WTC11 (cell line): ENCODE results near the gene SAMHD1. TPM values are rescaled to one million over a fixed set of nuclear protein-coding genes. Genes with fewer than 3 reads are reported as not detected.
"Not testable (repeated sequence)": the region's sequence is repeated elsewhere in the genome, so short reads cannot be mapped to it uniquely, and the experiment has no call there.

Experiments used
- ATAC-seq: fragments of 200-7000 bp; cut with Tn5 transposase; 2 replicates; pipeline ENCODE4 v1.10.0; 2021; ENCODE audit warnings: mild to moderate bottlenecking, moderate library complexity
- CTCF ChIA-PET: fragments of 300-600 bp; sonication (Branson Sonifier 250); formaldehyde crosslinking; loops from one replicate; lab custom pipeline; 2021; ENCODE audit warnings: antibody characterized with exemption; lab: Charles Lee
- POLR2A ChIA-PET: fragments of 350-600 bp; sonication (Branson Sonifier 250); formaldehyde crosslinking; loops from one replicate; lab custom pipeline; 2021; ENCODE audit warnings: antibody characterized with exemption; lab: Charles Lee
- DNase-seq: peaks from one replicate; pipeline ENCODE4 v3.0.0; 2021; ENCODE audit warnings: low spot score
- H3K27ac Mint-ChIP-seq: 2 replicates; pipeline ENCODE4 v1.8.0; 2021; ENCODE audit warnings: mixed read lengths
- H3K27me3 Mint-ChIP-seq: 2 replicates; pipeline ENCODE4 v1.8.0; 2021; ENCODE audit warnings: low read depth, mild to moderate bottlenecking, moderate library complexity, mixed read lengths
- H3K36me3 Mint-ChIP-seq: 2 replicates; pipeline ENCODE4 v1.8.0; 2021; ENCODE audit warnings: mixed read lengths
- H3K4me1 Mint-ChIP-seq: 2 replicates; pipeline ENCODE4 v1.8.0; 2022; ENCODE audit warnings: mixed read lengths
- H3K4me3 Mint-ChIP-seq: 2 replicates; pipeline ENCODE4 v1.8.0; 2021; ENCODE audit warnings: mild to moderate bottlenecking, moderate library complexity, mixed read lengths
- H3K9me3 Mint-ChIP-seq: 2 replicates; pipeline ENCODE4 v1.8.0; 2021; ENCODE audit warnings: mixed read lengths
- ATF1 ChIP-seq: sonication (generic); formaldehyde crosslinking; IDR thresholded peaks from 2 replicates; pipeline ENCODE4 v1.8.1; 2023; ENCODE audit warnings: mild to moderate bottlenecking, moderate library complexity, missing genetic modification reagents
- CBFB ChIP-seq: sonication (generic); formaldehyde crosslinking; IDR thresholded peaks from 2 replicates; pipeline ENCODE4 v1.8.1; 2022; ENCODE audit warnings: mild to moderate bottlenecking, low read depth, missing genetic modification reagents
- CREM ChIP-seq: sonication (generic); formaldehyde crosslinking; IDR thresholded peaks from 2 replicates; pipeline ENCODE4 v1.8.1; 2022; ENCODE audit warnings: mild to moderate bottlenecking, missing genetic modification reagents, moderate library complexity
- CTCF ChIP-seq: fragments of 200-600 bp; IDR thresholded peaks from 2 replicates; pipeline ENCODE4 v1.8.0; 2022; ENCODE audit warnings: antibody characterized with exemption
- FOXP1 ChIP-seq: sonication (generic); formaldehyde crosslinking; IDR thresholded peaks from 2 replicates; pipeline ENCODE4 v1.8.0; 2022; ENCODE audit warnings: missing genetic modification reagents, mild to moderate bottlenecking, moderate library complexity, borderline replicate concordance
- KAT7 ChIP-seq: sonication (generic); formaldehyde crosslinking; IDR thresholded peaks from 2 replicates; pipeline ENCODE4 v1.8.1; 2023; ENCODE audit warnings: missing genetic modification reagents, mild to moderate bottlenecking, borderline replicate concordance
- MXD4 ChIP-seq: fragments of 250-450 bp; sonication (Bioruptor Pico); IDR thresholded peaks from 2 replicates; pipeline ENCODE4 v1.8.0; 2021; ENCODE audit warnings: mild to moderate bottlenecking, moderate library complexity, borderline replicate concordance
- MYBL2 ChIP-seq: sonication (generic); formaldehyde crosslinking; IDR thresholded peaks from 2 replicates; pipeline ENCODE4 v1.8.1; 2023; ENCODE audit warnings: mild to moderate bottlenecking, moderate library complexity, missing genetic modification reagents
- NR2C2 ChIP-seq: sonication (generic); formaldehyde crosslinking; IDR thresholded peaks from 2 replicates; pipeline ENCODE4 v1.8.0; 2022; ENCODE audit warnings: mild to moderate bottlenecking, missing genetic modification reagents
- RELA ChIP-seq: sonication (generic); formaldehyde crosslinking; IDR thresholded peaks from 2 replicates; pipeline ENCODE4 v1.8.1; 2022; ENCODE audit warnings: missing genetic modification reagents, mild to moderate bottlenecking, borderline replicate concordance
- SMAD3 ChIP-seq: sonication (generic); formaldehyde crosslinking; IDR thresholded peaks from 2 replicates; pipeline ENCODE4 v1.8.0; 2022; ENCODE audit warnings: missing genetic modification reagents, mild to moderate bottlenecking, borderline replicate concordance
- SP1 ChIP-seq: sonication (generic); formaldehyde crosslinking; conservative IDR thresholded peaks from 2 replicates; pipeline ENCODE4 v1.8.1; 2022; ENCODE audit warnings: missing genetic modification reagents
- ZNF263 ChIP-seq: sonication (generic); formaldehyde crosslinking; IDR thresholded peaks from 2 replicates; pipeline ENCODE4 v1.8.1; 2022; ENCODE audit warnings: low read depth, mild to moderate bottlenecking, moderate library complexity, missing genetic modification reagents
- ZNF317 ChIP-seq: sonication (generic); formaldehyde crosslinking; IDR thresholded peaks from 2 replicates; pipeline ENCODE4 v1.8.1; 2023; ENCODE audit warnings: low read depth, mild to moderate bottlenecking, moderate library complexity, missing genetic modification reagents, borderline replicate concordance
- ZNF423 ChIP-seq: fragments of 250-450 bp; sonication (Bioruptor Pico); IDR thresholded peaks from 2 replicates; pipeline ENCODE4 v2.1.2; 2022; ENCODE audit warnings: mild to moderate bottlenecking, moderate library complexity
- ZNF671 ChIP-seq: fragments of 250-450 bp; sonication (Bioruptor Pico); IDR thresholded peaks from 2 replicates; pipeline ENCODE4 v1.8.0; 2021; ENCODE audit warnings: mild to moderate bottlenecking
- total RNA-seq: library from RNA; stranded (reverse); gene quantifications from 3 replicates; pipeline ENCODE4 v1.2.3, GENCODE V29; 2021
- TF ChIP-seq, protein P1 (sequence below): fragments of 250-450 bp; sonication (Bioruptor Pico); IDR thresholded peaks from 2 replicates; pipeline ENCODE4 v1.9.0; 2021; ENCODE audit warnings: mild to moderate bottlenecking, borderline replicate concordance
- TF ChIP-seq, protein P2 (sequence below): sonication (generic); formaldehyde crosslinking; IDR thresholded peaks from 2 replicates; pipeline ENCODE4 v1.8.1; 2022; ENCODE audit warnings: missing genetic modification reagents, borderline replicate concordance
- TF ChIP-seq, protein P3 (sequence below): sonication (generic); formaldehyde crosslinking; IDR thresholded peaks from 2 replicates; pipeline ENCODE4 v1.8.1; 2022; ENCODE audit warnings: mild to moderate bottlenecking, moderate library complexity, missing genetic modification reagents
- TF ChIP-seq, protein P4 (sequence below): fragments of 250-450 bp; sonication (Bioruptor Pico); IDR thresholded peaks from 2 replicates; pipeline ENCODE4 v2.1.2; 2022; ENCODE audit warnings: mild to moderate bottlenecking, moderate library complexity
- TF ChIP-seq, protein P5 (sequence below): sonication (generic); formaldehyde crosslinking; IDR thresholded peaks from 2 replicates; pipeline ENCODE4 v1.8.1; 2023; ENCODE audit warnings: mild to moderate bottlenecking, missing genetic modification reagents, borderline replicate concordance

SAMHD1 gene
- total RNA-seq, 1 experiment from 2014 or later: 31.0 TPM

DNA sequence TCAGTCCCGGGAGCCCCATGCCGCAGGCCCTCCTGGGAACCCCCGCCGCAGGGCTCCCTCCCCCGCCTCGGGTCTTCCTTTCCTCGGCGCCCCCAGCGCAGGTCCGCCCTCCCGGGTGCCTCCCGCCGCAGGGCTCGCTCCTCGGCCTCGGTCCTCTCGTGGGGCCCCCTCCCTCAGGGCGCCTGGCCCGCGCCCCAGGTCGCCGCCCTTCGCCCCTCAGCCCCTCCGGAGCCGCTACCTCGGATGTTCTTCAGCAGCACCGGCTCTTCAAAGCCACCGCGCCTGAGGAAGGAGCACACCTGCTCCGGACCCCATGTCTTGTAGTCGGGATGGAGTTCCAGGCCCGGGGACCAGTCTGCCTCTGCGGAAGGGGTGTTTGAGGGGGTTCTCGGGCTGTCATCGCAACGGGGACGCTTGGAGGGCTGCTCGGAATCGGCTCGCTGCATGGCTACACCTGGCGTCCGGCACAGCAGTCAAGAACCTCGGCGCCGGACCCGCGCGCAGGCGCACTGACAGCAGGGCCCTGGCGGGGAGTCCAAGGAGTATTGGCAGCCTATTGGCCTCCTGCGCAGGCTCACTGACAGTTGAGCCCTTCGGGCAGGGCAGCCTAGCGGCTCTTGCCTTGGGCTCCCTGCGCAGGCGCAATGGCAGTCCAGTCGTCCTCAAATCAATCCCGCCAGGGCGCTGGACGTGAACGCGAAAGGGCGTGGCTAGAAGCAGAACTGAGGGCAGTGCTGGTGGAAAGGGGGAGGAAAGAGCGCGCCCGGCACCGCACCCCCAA is at the start of gene SAMHD1 (continued):
- TF ChIP-seq, protein P1, sequence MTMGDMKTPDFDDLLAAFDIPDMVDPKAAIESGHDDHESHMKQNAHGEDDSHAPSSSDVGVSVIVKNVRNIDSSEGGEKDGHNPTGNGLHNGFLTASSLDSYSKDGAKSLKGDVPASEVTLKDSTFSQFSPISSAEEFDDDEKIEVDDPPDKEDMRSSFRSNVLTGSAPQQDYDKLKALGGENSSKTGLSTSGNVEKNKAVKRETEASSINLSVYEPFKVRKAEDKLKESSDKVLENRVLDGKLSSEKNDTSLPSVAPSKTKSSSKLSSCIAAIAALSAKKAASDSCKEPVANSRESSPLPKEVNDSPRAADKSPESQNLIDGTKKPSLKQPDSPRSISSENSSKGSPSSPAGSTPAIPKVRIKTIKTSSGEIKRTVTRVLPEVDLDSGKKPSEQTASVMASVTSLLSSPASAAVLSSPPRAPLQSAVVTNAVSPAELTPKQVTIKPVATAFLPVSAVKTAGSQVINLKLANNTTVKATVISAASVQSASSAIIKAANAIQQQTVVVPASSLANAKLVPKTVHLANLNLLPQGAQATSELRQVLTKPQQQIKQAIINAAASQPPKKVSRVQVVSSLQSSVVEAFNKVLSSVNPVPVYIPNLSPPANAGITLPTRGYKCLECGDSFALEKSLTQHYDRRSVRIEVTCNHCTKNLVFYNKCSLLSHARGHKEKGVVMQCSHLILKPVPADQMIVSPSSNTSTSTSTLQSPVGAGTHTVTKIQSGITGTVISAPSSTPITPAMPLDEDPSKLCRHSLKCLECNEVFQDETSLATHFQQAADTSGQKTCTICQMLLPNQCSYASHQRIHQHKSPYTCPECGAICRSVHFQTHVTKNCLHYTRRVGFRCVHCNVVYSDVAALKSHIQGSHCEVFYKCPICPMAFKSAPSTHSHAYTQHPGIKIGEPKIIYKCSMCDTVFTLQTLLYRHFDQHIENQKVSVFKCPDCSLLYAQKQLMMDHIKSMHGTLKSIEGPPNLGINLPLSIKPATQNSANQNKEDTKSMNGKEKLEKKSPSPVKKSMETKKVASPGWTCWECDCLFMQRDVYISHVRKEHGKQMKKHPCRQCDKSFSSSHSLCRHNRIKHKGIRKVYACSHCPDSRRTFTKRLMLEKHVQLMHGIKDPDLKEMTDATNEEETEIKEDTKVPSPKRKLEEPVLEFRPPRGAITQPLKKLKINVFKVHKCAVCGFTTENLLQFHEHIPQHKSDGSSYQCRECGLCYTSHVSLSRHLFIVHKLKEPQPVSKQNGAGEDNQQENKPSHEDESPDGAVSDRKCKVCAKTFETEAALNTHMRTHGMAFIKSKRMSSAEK (CRISPR knock-in tag): no peak
- TF ChIP-seq KAT7 (CRISPR knock-in tag) (0 out of 2 replicates have a peak, but pooled peaks have one; percentile 60), SP1 (CRISPR knock-in tag) (peak; percentile 65), FOXP1 (CRISPR knock-in tag) (0 out of 2 replicates have a peak, but pooled peaks have one; percentile 40), SMAD3 (CRISPR knock-in tag) (no peak), ZNF263 (CRISPR knock-in tag) (no peak), ZNF671 (CRISPR knock-in tag) (no peak), CBFB (CRISPR knock-in tag) (no peak), ZNF317 (CRISPR knock-in tag) (peak; percentile 21; the same call in 1 of the 2 replicates), MXD4 (CRISPR knock-in tag) (no peak), MYBL2 (CRISPR knock-in tag) (no peak), CTCF (no peak), NR2C2 (CRISPR knock-in tag) (no peak), RELA (CRISPR knock-in tag) (peak; percentile 76; the same call in 1 of the 2 replicates), ZNF423 (CRISPR knock-in tag) (0 out of 2 replicates have a peak, but pooled peaks have one; percentile 13), CREM (CRISPR knock-in tag) (peak; percentile 65; the same call in 1 of the 2 replicates), ATF1 (CRISPR knock-in tag) (no peak)
- TF ChIP-seq, protein P2, sequence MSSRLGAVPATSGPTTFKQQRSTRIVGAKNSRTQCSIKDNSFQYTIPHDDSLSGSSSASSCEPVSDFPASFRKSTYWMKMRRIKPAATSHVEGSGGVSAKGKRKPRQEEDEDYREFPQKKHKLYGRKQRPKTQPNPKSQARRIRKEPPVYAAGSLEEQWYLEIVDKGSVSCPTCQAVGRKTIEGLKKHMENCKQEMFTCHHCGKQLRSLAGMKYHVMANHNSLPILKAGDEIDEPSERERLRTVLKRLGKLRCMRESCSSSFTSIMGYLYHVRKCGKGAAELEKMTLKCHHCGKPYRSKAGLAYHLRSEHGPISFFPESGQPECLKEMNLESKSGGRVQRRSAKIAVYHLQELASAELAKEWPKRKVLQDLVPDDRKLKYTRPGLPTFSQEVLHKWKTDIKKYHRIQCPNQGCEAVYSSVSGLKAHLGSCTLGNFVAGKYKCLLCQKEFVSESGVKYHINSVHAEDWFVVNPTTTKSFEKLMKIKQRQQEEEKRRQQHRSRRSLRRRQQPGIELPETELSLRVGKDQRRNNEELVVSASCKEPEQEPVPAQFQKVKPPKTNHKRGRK (CRISPR knock-in tag): no peak
- TF ChIP-seq, protein P3, sequence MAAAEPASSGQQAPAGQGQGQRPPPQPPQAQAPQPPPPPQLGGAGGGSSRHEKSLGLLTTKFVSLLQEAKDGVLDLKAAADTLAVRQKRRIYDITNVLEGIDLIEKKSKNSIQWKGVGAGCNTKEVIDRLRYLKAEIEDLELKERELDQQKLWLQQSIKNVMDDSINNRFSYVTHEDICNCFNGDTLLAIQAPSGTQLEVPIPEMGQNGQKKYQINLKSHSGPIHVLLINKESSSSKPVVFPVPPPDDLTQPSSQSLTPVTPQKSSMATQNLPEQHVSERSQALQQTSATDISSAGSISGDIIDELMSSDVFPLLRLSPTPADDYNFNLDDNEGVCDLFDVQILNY (CRISPR knock-in tag): 0 out of 2 replicates have a peak, but pooled peaks have one; percentile 58
- TF ChIP-seq, protein P4, sequence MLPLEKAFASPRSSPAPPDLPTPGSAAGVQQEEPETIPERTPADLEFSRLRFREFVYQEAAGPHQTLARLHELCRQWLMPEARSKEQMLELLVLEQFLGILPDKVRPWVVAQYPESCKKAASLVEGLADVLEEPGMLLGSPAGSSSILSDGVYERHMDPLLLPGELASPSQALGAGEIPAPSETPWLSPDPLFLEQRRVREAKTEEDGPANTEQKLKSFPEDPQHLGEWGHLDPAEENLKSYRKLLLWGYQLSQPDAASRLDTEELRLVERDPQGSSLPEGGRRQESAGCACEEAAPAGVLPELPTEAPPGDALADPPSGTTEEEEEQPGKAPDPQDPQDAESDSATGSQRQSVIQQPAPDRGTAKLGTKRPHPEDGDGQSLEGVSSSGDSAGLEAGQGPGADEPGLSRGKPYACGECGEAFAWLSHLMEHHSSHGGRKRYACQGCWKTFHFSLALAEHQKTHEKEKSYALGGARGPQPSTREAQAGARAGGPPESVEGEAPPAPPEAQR (CRISPR knock-in tag): no peak
- TF ChIP-seq, protein P5, sequence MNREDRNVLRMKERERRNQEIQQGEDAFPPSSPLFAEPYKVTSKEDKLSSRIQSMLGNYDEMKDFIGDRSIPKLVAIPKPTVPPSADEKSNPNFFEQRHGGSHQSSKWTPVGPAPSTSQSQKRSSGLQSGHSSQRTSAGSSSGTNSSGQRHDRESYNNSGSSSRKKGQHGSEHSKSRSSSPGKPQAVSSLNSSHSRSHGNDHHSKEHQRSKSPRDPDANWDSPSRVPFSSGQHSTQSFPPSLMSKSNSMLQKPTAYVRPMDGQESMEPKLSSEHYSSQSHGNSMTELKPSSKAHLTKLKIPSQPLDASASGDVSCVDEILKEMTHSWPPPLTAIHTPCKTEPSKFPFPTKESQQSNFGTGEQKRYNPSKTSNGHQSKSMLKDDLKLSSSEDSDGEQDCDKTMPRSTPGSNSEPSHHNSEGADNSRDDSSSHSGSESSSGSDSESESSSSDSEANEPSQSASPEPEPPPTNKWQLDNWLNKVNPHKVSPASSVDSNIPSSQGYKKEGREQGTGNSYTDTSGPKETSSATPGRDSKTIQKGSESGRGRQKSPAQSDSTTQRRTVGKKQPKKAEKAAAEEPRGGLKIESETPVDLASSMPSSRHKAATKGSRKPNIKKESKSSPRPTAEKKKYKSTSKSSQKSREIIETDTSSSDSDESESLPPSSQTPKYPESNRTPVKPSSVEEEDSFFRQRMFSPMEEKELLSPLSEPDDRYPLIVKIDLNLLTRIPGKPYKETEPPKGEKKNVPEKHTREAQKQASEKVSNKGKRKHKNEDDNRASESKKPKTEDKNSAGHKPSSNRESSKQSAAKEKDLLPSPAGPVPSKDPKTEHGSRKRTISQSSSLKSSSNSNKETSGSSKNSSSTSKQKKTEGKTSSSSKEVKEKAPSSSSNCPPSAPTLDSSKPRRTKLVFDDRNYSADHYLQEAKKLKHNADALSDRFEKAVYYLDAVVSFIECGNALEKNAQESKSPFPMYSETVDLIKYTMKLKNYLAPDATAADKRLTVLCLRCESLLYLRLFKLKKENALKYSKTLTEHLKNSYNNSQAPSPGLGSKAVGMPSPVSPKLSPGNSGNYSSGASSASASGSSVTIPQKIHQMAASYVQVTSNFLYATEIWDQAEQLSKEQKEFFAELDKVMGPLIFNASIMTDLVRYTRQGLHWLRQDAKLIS: no peak

DNA sequence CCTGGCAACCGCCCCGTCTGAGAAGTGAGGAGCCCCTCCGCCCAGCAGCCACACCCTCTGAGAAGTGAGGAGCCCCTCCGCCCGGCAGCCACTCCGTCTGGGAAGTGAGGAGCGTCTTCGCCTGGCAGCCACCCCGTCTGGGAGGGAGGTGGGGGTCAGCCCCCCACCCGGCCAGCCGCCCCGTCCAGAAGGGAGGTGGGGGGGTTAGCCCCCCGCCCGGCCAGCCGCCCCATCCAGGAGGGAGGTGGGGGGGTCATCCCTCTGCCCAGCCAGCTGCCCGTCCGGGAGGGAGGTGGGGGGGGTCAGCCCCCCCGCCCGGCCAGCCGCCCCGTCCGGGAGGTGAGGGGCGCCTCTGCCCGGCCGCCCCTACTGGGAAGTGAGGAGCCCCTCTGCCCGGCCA is 48.7 kb upstream of the SAMHD1 start:
- Mint-ChIP-seq H3K9me3 (peaks cover 14% of the 10 kb centered on the region), H3K36me3 (peaks cover 56% of the 10 kb centered on the region)
- H3K27me3 Mint-ChIP-seq, DNase-seq, H3K4me1 Mint-ChIP-seq, POLR2A ChIA-PET, H3K27ac Mint-ChIP-seq, ATAC-seq, CTCF ChIA-PET, H3K4me3 Mint-ChIP-seq: not testable (repeated sequence)
